PFSK-1 (cell line): ENCODE data around the gene PTPRK.

Experiments used
- POLR2AphosphoS5 ChIP-seq: IDR thresholded peaks from 2 replicates; pipeline ENCODE4 v1.6.1; 2012; ENCODE audit warnings: low read depth, mild to moderate bottlenecking, control low read depth, low read length, moderate library complexity
- SIN3A ChIP-seq: IDR thresholded peaks from 2 replicates; pipeline ENCODE4 v1.6.1; 2012; ENCODE audit warnings: mild to moderate bottlenecking, low read length, moderate library complexity, borderline replicate concordance; ENCODE audit not compliant: insufficient read depth
- TAF1 ChIP-seq: IDR thresholded peaks from 2 replicates; pipeline ENCODE4 v1.6.1; 2012; ENCODE audit warnings: low read length, control low read depth, borderline replicate concordance; ENCODE audit not compliant: insufficient read depth
- TF ChIP-seq, protein P1 (sequence below), 2 experiments: IDR thresholded peaks; 2 replicates each; pipeline versions ENCODE4 v1.6.1 to v1.8.0; 2011 to 2012; ENCODE audit warnings: low read depth in 2 of 2, low read length in 2 of 2, control low read depth in 1 of 2, inconsistent platforms in 1 of 2, mild to moderate bottlenecking in 1 of 2, moderate library complexity in 1 of 2; ENCODE audit not compliant: insufficient read depth in 1 of 2

DNA sequence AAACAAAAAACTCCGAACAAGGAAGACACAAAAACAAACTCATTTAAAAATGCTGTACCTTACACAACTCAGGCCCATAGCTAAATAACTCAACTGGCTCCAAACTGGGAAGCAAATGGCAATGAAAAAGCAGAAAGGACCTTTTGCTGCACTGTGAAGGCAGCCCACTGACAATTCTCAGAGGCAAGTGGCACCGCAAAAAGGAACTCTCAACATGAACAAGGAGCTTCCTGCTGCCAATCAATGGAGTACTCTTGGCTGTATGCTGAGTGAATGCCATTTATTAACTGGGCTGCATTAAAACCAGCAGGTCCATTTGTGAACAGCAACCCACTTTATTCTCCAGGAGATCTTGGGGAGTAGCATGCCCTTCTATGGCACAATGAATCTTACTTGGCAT is 209.9 kb downstream of the PTPRK start:
- TF ChIP-seq SIN3A (no peak), POLR2AphosphoS5 (no peak), TAF1 (no peak)
- TF ChIP-seq, protein P1, sequence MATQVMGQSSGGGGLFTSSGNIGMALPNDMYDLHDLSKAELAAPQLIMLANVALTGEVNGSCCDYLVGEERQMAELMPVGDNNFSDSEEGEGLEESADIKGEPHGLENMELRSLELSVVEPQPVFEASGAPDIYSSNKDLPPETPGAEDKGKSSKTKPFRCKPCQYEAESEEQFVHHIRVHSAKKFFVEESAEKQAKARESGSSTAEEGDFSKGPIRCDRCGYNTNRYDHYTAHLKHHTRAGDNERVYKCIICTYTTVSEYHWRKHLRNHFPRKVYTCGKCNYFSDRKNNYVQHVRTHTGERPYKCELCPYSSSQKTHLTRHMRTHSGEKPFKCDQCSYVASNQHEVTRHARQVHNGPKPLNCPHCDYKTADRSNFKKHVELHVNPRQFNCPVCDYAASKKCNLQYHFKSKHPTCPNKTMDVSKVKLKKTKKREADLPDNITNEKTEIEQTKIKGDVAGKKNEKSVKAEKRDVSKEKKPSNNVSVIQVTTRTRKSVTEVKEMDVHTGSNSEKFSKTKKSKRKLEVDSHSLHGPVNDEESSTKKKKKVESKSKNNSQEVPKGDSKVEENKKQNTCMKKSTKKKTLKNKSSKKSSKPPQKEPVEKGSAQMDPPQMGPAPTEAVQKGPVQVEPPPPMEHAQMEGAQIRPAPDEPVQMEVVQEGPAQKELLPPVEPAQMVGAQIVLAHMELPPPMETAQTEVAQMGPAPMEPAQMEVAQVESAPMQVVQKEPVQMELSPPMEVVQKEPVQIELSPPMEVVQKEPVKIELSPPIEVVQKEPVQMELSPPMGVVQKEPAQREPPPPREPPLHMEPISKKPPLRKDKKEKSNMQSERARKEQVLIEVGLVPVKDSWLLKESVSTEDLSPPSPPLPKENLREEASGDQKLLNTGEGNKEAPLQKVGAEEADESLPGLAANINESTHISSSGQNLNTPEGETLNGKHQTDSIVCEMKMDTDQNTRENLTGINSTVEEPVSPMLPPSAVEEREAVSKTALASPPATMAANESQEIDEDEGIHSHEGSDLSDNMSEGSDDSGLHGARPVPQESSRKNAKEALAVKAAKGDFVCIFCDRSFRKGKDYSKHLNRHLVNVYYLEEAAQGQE (IDR thresholded peaks at IDR 0.05; ENCODE audit: insufficient read depth in 1 of 2, low read depth in 2 of 2, low read length in 2 of 2): no peak
